Daoy (cell line): ENCODE results near the gene B3GAT1. TPM values are rescaled to one million over a fixed set of nuclear protein-coding genes. Genes with fewer than 3 reads are reported as not detected.

Experiments
- DNase-seq: peaks from one replicate; pipeline ENCODE4 v3.0.0-alpha.2; 2015; ENCODE audit warnings: low read depth
- total RNA-seq: library from RNA; depleted of rRNA; stranded (reverse); fragments of >200 nt; shearing (Covaris generic); gene quantifications from 2 replicates; pipeline ENCODE4 v1.2.3, GENCODE V29; 2014

Gene B3GAT1
- total RNA-seq, 1 experiment from 2014 or later = 0.29 TPM

GRCh38 chr11:134391656-134392055 is 20.4 kb downstream of the B3GAT1 start:
- DNase-seq = no peak

DNA sequence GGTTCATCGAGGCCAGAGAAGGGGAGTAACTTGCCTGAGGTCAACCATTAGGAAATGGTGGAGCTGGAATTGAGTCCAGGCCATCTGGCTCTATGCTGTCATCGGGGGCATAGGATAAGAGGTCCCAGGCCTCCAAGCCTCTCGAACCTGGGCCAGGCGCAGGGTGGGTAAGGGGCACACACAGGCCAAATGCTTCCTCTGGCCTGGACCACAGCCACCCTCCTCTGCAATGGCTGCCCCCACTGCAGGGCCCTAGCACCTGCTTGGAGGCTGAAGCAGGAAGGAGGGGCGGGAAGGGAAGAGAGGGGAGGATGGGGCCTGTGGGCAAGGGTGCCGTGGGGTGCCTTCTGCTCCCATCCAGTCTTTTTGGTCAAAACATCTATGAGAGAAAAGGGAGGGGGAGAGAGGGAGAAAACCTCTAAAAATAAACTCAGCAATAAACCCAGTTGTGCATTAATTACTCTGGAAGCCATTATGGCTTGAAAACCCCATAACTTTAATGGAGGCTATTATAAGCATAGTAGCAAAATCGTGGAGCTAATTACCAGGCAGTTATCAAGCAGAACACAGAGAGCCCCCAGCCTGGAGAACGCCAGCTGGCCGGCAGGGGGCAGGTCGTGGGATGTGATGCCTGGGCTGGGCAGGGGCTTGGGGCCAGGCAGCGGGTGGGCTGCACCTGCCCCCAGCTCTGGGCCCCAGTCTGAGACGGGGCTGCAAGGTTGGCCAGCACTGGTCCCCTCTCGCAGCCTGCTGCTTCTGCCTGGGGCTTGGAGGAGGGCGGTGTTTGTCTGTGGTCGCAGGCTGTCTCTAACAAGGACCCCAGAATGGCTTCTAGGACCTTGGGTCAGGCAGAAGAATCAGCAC is 21.1 kb downstream of the B3GAT1 start:
- DNase-seq = no peak

DNA sequence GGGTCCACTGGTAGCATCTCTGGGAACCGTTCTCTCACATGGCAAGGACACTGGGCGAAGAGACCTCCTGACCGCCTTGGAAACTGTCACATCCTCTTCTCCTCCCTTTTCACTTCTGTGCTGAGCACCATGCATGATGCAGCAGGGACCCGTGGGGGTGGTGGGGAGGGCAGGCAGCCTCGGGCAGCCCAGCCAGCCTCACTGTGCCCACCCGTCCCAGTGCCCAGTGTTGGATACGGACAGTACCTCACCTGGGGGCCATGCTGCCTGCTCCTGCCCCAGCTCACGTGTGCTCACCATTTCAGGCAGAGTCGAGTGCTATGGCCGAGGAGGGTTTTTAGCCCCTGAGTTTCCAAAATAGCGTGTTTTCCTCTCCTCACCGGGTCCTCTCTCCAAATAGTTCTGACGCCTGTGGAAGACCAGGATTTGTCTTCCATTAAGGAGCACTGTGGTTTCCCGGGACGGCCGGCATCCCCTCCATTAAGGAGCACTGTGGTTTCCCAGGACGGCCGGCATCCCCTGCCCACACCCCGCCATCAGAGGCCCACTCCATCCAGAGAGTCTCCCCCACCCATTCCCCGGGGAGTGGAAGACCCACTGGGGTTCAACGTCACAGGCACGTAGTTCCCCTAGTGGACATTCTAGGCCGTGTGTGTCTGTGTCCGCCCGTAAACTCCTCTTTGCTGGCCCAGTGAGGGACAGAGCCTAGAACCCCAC is 22.4 kb downstream of the B3GAT1 start:
- no peak for DNase-seq

DNA sequence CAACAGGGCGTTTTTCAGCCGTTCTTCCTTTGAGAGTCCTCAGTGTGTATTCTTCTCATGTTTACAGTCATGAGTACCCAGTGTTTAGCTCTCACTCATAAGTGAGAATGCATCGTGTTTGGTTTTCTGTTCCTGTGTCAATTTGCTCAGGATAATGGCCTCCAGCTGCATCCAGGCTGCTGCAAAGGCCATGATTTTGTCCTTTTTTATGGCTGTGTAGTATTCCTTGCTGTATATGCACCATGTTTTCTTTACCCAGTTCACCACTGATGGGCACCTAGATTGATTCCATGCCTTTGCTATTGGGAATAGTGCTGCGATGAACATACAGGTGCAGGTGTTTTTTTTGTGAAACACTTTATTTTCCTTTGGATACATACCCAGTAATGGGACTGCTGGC is 23.5 kb downstream of the B3GAT1 start:
- DNase-seq = no peak

- no peak for DNase-seq
These were observed 24.5 kb downstream of the B3GAT1 start for GRCh38 chr11:134387501-134387900.

- no peak for DNase-seq
These were observed 25.1 kb downstream of the B3GAT1 start for GRCh38 chr11:134386945-134387344.

GRCh38 chr11:134385774-134386565 is 26.1 kb downstream of the B3GAT1 start:
- no peak for DNase-seq

GRCh38 chr11:134385171-134385570 is 26.9 kb downstream of the B3GAT1 start:
- DNase-seq = no peak

GRCh38 chr11:134384406-134384805 is 27.6 kb downstream of the B3GAT1 start:
- DNase-seq = no peak

GRCh38 chr11:134383576-134384221 is 28.3 kb downstream of the B3GAT1 start:
- no peak for DNase-seq

DNA sequence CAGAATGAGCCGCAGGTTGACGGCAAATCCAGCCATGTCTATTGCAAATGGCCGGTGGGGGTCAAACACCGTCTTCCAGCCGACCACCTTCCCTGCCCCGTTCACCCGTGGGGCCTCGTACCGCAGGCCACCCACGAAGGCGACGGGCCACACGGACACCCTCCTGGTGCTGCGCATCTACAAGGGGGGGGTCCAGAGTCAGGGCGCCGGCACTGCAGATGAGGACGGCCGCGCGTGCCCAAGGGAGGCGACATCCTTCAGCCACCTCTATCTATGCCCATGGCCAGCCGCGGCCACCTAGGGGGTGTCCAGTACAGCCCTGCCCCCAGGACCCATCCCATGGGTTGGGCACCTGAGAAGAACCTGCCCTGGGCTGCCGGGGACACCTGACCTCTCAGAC is 29.2 kb downstream of the B3GAT1 start:
- DNase-seq = no peak

DNA sequence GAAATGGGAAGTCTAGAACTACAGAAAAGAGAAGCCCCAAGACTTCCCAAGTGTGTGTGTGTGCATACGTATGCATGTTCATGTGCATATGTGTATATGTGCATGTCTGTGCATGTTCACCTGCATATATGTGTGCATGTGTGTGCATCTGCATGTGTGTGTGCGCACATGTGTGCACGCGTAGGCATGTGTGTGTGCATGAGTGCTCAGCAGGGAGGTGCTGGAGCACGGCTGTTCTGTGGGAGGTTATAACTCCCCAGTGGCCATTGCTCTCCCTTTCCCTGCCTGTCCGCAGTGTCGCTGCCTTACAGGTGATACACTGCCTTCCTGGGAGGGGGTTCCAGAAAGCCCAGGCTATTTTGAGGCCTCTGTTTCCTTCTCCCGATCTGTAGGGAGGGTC is 29.8 kb downstream of the B3GAT1 start:
- no peak for DNase-seq

DNA sequence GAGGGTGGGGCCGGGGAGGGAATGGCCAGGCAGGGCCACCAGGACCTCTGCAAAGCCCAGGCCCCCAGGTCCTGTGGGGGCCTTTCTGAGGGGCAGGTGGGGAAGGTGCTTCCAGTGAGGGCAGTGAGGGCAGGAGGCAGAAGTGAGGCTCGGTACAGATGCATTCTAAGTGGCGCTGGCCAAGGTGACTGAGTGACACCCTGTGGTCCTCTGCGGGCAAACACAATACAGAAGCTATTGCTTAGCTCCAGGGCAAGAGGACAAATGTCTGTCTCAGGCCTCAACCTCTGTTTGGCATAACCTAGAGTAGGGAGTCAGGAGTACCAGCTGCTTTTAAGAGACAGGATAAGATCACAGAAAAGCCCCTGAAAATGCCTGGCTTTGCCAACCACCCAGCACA is 31.3 kb downstream of the B3GAT1 start:
- no peak for DNase-seq

GRCh38 chr11:134380229-134380628 is 31.8 kb downstream of the B3GAT1 start:
- no peak for DNase-seq

GRCh38 chr11:134379241-134379640 is 32.8 kb downstream of the B3GAT1 start:
- no peak for DNase-seq

DNA sequence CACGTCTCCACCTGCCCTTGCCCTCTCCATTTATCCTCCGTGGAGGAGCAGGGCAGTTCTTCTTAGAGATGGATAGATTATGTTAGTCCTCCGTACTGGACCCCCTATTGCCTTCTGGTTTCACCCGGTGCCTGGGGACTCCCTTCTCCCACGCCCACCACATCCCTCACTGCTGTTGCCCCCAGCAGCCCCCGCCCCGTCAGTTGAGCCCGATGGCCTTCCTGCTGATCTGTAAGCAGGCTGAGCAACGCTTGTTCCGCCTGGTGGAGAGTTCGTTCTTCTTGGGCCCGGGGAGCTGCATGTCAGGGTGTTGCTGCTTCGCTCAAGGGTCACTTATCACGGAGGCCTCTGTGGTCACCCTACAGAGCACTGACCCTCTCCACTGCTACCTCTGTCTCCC is 34.2 kb downstream of the B3GAT1 start:
- no peak for DNase-seq

GRCh38 chr11:134376150-134376921 is 35.7 kb downstream of the B3GAT1 start:
- DNase-seq = no peak

- no peak for DNase-seq
These were observed 37.0 kb downstream of the B3GAT1 start for GRCh38 chr11:134374891-134375550.

- DNase-seq = no peak
These were observed 37.9 kb downstream of the B3GAT1 start for GRCh38 chr11:134374171-134374570.

- DNase-seq = no peak
These were observed 38.4 kb downstream of the B3GAT1 start for GRCh38 chr11:134373591-134374052.
